Kidney epithelial cell (primary cell): ENCODE results near the gene CDIPT. TPM values are rescaled to one million over a fixed set of nuclear protein-coding genes. Genes with fewer than 3 reads are reported as not detected.

ENCODE experiments used
- DNase-seq: peaks from one replicate; pipeline ENCODE4 v3.0.0-alpha.2; 2010; ENCODE audit warnings: low read depth
- H3K27me3 ChIP-seq: 2 replicates; pipeline ENCODE4 v1.6.0; 2011; ENCODE audit warnings: low read length; ENCODE audit not compliant: control insufficient read depth, insufficient read depth
- H3K36me3 ChIP-seq: 2 replicates; pipeline ENCODE4 v1.5.1; 2011; ENCODE audit warnings: low read length; ENCODE audit not compliant: control insufficient read depth, insufficient read depth
- H3K4me3 ChIP-seq: 2 replicates; pipeline ENCODE4 v1.5.1; 2011; ENCODE audit warnings: low read depth, mild to moderate bottlenecking, control low read depth, low read length
- total RNA-seq: library from RNA; depleted of rRNA; stranded (reverse); fragments of >200 nt; gene quantifications from 2 replicates; pipeline ENCODE4 v1.2.3, GENCODE V29; 2015
- TF ChIP-seq, protein P1 (sequence below): IDR thresholded peaks from 2 replicates; pipeline ENCODE4 v1.5.1; 2011; ENCODE audit warnings: mild to moderate bottlenecking, moderate library complexity, low read length, control low read depth, inconsistent platforms; ENCODE audit not compliant: insufficient read depth, poor library complexity, severe bottlenecking

The CDIPT gene
- total RNA-seq, 1 donor from 2014 or later = 83.9 TPM

DNA sequence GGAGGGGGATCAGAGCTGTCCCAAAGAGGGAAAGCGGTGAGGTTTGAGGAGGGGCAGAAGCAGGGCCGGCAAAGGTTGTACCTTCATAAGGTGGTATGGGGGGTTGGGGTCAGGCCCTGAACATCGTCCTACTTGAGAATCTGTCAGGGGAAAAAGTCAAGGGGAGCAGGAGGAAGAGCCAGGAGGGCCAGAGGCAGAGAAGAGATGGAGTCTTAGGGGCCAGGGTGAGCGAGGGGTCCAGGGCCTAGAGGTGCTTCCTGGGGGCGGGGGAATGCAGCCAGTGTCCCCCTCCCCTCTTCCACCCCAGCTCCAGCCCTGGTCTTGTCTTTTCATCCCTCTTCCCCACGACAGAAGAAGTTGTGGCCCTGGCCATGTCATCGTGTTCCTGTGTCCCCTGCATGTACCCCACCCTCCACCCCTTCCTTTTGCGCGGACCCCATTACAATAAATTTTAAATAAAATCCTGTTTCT, 52.3 kb downstream of the CDIPT start:
- TF ChIP-seq, protein P1, sequence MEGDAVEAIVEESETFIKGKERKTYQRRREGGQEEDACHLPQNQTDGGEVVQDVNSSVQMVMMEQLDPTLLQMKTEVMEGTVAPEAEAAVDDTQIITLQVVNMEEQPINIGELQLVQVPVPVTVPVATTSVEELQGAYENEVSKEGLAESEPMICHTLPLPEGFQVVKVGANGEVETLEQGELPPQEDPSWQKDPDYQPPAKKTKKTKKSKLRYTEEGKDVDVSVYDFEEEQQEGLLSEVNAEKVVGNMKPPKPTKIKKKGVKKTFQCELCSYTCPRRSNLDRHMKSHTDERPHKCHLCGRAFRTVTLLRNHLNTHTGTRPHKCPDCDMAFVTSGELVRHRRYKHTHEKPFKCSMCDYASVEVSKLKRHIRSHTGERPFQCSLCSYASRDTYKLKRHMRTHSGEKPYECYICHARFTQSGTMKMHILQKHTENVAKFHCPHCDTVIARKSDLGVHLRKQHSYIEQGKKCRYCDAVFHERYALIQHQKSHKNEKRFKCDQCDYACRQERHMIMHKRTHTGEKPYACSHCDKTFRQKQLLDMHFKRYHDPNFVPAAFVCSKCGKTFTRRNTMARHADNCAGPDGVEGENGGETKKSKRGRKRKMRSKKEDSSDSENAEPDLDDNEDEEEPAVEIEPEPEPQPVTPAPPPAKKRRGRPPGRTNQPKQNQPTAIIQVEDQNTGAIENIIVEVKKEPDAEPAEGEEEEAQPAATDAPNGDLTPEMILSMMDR = no peak
- Histone ChIP-seq H3K36me3 (peaks cover 5% of the 10 kb centered on the region), H3K27me3 (no peaks in the 10 kb centered on the region), H3K4me3 (no peak overlapping the region)
- no peak for DNase-seq

DNA sequence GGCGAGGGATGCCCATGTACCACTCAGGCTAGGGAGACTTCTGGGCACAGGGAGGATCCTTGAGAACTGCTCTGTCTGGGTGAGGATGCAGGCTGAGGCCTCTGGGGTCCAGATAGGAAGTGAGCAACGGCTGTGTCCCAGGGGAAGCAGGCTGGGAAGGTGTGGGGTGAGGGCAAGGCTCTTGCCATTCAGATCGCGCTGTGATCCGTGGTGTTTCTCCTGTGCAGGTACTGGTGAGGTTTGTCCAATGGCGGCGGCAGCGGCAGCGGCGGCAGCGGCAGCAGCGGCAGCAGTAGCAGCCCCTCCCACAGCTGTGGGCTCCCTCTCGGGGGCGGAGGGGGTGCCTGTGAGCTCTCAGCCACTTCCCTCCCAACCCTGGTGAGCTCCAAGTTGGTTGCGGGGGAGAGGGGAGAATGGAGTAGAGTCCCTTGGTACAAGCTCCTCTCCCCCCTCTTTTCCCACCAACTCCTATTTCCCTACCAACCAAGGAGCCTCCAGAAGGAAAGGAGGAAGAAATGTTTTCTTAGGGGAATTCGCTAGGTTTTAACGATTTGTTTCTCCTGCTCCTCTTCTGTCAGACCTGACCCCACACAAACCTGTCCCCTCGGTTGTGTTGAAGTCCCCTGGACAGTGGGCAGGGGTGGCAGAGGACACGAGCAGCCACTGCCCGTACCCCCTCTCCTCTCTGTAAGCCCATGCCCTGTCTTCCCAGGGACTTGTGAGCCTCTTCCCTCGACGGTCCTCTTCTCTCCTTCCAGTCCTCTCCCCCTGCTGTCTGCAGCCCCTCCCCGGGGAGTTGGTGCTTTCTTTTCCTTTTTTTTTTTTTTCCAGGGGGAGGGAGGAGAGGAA, 53.0 kb downstream of the CDIPT start:
- no peak overlapping the region for H3K4me3 ChIP-seq
- peaks cover 5% of the 10 kb centered on the region for H3K36me3 ChIP-seq
- H3K27me3 ChIP-seq = no peaks in the 10 kb centered on the region
- no peak for DNase-seq
- TF ChIP-seq, protein P1 = no peak

DNA sequence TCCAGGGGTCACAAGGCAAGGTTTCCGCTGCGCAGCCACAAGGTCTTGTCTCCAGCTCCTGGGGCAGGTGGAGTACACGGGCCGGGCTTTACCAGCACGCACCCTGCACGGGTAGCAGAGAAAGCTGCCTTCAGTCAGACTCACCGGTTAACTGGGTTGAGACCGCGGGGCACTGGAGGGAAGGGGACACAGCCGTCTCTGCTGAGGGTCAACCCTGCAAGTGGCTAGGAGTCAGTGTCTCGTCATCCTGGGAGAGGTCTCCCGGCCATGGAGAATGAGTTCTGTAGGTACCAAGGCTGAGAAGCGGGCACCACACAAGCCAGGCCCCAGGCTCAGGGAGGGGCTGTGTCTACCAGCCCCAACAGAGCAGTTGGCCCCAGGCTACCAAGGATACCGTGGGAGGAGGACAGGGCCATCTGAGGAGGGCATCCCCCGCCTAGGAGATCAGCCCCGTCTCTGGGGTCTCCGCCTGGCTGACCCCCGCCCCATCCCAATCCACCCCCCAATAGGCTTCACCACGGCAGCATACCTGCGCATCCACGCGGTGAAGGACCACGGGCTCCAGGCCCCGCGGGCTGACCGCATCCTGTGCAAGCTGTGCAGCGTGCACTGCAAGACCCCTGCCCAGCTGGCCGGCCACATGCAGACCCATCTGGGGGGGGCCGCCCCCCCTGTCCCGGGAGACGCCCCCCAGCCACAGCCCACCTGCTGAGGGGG, 53.8 kb downstream of the CDIPT start:
- Histone ChIP-seq H3K27me3 (no peaks in the 10 kb centered on the region), H3K4me3 (no peak overlapping the region), H3K36me3 (peaks cover 5% of the 10 kb centered on the region)
- DNase-seq = no peak
- TF ChIP-seq, protein P1 = no peak

Other genes starting within 250 kb of the CDIPT start
- 0.27 and 1.0 TPM in 2 replicates for gene SPN, start 200.0 kb downstream of the CDIPT start, total RNA-seq
- gene QPRT, start 184.0 kb downstream of the CDIPT start, total RNA-seq = 47.9 and 60.3 TPM in 2 replicates
- not detected in 2 replicates for gene C16orf54, start 117.2 kb downstream of the CDIPT start, total RNA-seq
- gene ZG16, start 85.0 kb downstream of the CDIPT start, total RNA-seq = not detected in 2 replicates
- 24.2 and 27.5 TPM in 2 replicates for gene KIF22, start 72.5 kb downstream of the CDIPT start, total RNA-seq
- 164 and 200 TPM in 2 replicates for gene MAZ, start 56.7 kb downstream of the CDIPT start, total RNA-seq
- 0.27 and 0.29 TPM in 2 replicates for gene PRRT2, start 51.0 kb downstream of the CDIPT start, total RNA-seq
- gene PAGR1, start 47.1 kb downstream of the CDIPT start, total RNA-seq = 40.1 and 53.9 TPM in 2 replicates
- 194 and 209 TPM in 2 replicates for gene MVP, start 42.8 kb downstream of the CDIPT start, total RNA-seq
- 26.2 and 30.4 TPM in 2 replicates for gene SEZ6L2, start 36.3 kb upstream of the CDIPT start, total RNA-seq
- 10.2 and 12.5 TPM in 2 replicates for gene ASPHD1, start 37.3 kb upstream of the CDIPT start, total RNA-seq
- gene KCTD13, start 63.0 kb upstream of the CDIPT start, total RNA-seq = 24.7 and 38.2 TPM in 2 replicates
- gene TMEM219, start 98.9 kb upstream of the CDIPT start, total RNA-seq = 173 and 175 TPM in 2 replicates
- gene TAOK2, start 110.6 kb upstream of the CDIPT start, total RNA-seq = 40.1 and 41.7 TPM in 2 replicates
- gene HIRIP3, start 132.4 kb upstream of the CDIPT start, total RNA-seq = 13.2 and 20.3 TPM in 2 replicates
- 43.8 and 114 TPM in 2 replicates for gene INO80E, start 133.0 kb upstream of the CDIPT start, total RNA-seq
- 0.33 TPM in 1 of 2 replicates, not detected in the other for gene DOC2A, start 147.8 kb upstream of the CDIPT start, total RNA-seq
- not detected in 2 replicates for gene C16orf92, start 160.0 kb upstream of the CDIPT start, total RNA-seq
- not detected in 2 replicates for gene TLCD3B, start 168.0 kb upstream of the CDIPT start, total RNA-seq
- gene ALDOA, start 202.5 kb upstream of the CDIPT start, total RNA-seq = 826 and 1,130 TPM in 2 replicates
- 126 and 139 TPM in 2 replicates for gene PPP4C, start 212.8 kb upstream of the CDIPT start, total RNA-seq
- gene TBX6, start 228.7 kb upstream of the CDIPT start, total RNA-seq = 0.55 and 0.58 TPM in 2 replicates
- gene YPEL3, start 233.0 kb upstream of the CDIPT start, total RNA-seq = 25.5 and 32.3 TPM in 2 replicates